ENCODE results near the gene FAM219B. TPM values are rescaled to one million over a fixed set of nuclear protein-coding genes. Genes with fewer than 3 reads are reported as not detected.

FAM219B gene
- total RNA-seq, 1 experiment from 2014 or later = 64.3 TPM

GRCh38 chr15:74869372-74869725 is 37.3 kb downstream of the FAM219B start (continued):
- TF ChIP-seq EZH2phosphoT487 (IDR thresholded peaks at IDR 0.05; ENCODE audit: borderline replicate concordance) (no peak), ZBTB33 (IDR thresholded peaks at IDR 0.05; ENCODE audit: extremely low read depth, insufficient replicate concordance, low read length) (no peak), TCF7L2 (IDR thresholded peaks at IDR 0.05; ENCODE audit: borderline replicate concordance, extremely low read depth, insufficient read depth, insufficient read length) (no peak), FOSL1 (IDR thresholded peaks at IDR 0.05; ENCODE audit: low read depth) (no peak)
- TF ChIP-seq, protein P1, sequence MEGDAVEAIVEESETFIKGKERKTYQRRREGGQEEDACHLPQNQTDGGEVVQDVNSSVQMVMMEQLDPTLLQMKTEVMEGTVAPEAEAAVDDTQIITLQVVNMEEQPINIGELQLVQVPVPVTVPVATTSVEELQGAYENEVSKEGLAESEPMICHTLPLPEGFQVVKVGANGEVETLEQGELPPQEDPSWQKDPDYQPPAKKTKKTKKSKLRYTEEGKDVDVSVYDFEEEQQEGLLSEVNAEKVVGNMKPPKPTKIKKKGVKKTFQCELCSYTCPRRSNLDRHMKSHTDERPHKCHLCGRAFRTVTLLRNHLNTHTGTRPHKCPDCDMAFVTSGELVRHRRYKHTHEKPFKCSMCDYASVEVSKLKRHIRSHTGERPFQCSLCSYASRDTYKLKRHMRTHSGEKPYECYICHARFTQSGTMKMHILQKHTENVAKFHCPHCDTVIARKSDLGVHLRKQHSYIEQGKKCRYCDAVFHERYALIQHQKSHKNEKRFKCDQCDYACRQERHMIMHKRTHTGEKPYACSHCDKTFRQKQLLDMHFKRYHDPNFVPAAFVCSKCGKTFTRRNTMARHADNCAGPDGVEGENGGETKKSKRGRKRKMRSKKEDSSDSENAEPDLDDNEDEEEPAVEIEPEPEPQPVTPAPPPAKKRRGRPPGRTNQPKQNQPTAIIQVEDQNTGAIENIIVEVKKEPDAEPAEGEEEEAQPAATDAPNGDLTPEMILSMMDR (IDR thresholded peaks at IDR 0.05 in 2 of 3, conservative IDR thresholded peaks at IDR 0.05 in 1 of 3; ENCODE audit: borderline replicate concordance in 1 of 3, insufficient read depth in 1 of 3, low read depth in 2 of 3, low read length in 2 of 3) = no peak

- H3K27me3 ChIP-seq (ENCODE audit: insufficient read depth, low read length) = no peaks in the 10 kb centered on the region
- ChIA-PET POLR2A (no interaction called here), CTCF (no interaction called here), RAD21 (ENCODE audit: low non-redundant PET in 1 of 2, low total read pairs in 2 of 2, uncharacterized antibody in 2 of 2, unreplicated experiment in 2 of 2) (no interaction called here)
- intact Hi-C loops (cut with micrococcal nuclease) = no loop called here
- no peaks in the 10 kb centered on the region for H4K20me1 ChIP-seq (ENCODE audit: insufficient read depth)
- BruUV-seq (replicated peaks) = no TSS peak
- H3K79me2 ChIP-seq (ENCODE audit: insufficient read depth, low read length) = peaks cover 84% of the 10 kb centered on the region
- H3K36me3 ChIP-seq (ENCODE audit: control insufficient read depth in 1 of 2, insufficient read depth in 2 of 2, low read length in 2 of 2) = peaks cover 0 to 8% of the 10 kb centered on the region in 2 experiments; a peak in 1 of 4 replicates
- no peak for ATAC-seq
- no peaks in the 10 kb centered on the region for H3K9me3 ChIP-seq (ENCODE audit: control insufficient read depth in 1 of 2, insufficient read depth in 1 of 2, low read depth in 1 of 2, low read length in 2 of 2)
- H2AFZ ChIP-seq (ENCODE audit: low read depth, low read length, poor library complexity, severe bottlenecking) = no peak overlapping the region
- H3K27ac ChIP-seq (ENCODE audit: low read depth, low read length) = no peak overlapping the region
- H3K9ac ChIP-seq (ENCODE audit: low read length) = no peak overlapping the region
- DNase-seq (ENCODE audit: low read depth, low spot score) = no peak
- H3K4me3 ChIP-seq (replicated peaks in 1 of 2; ENCODE audit: low read depth in 1 of 2, low read length in 2 of 2) = no peak overlapping the region
- H3K4me2 ChIP-seq (ENCODE audit: low read length) = no peak overlapping the region
- TF ChIP-seq ZNF274 (IDR thresholded peaks at IDR 0.05; ENCODE audit: low read depth, low read length) (no peak), RAD21 (IDR thresholded peaks at IDR 0.05; ENCODE audit: low read depth) (no peak), SIN3A (IDR thresholded peaks at IDR 0.05; ENCODE audit: low read depth) (no peak), ELF1 (IDR thresholded peaks at IDR 0.05; ENCODE audit: borderline replicate concordance, low read depth) (no peak), POLR2A (IDR thresholded peaks at IDR 0.05; ENCODE audit: borderline replicate concordance, extremely low read depth, insufficient read depth, insufficient read length) (no peak), SRF (IDR thresholded peaks at IDR 0.05; ENCODE audit: low read depth) (no peak), ZFX (IDR thresholded peaks at IDR 0.05) (no peak)
- H3K4me1 ChIP-seq (ENCODE audit: control insufficient read depth in 1 of 2, insufficient read depth in 2 of 2, low read length in 2 of 2) = peaks cover 18 to 63% of the 10 kb centered on the region in 2 experiments
- no peaks in the 10 kb centered on the region for H3K9me2 ChIP-seq (ENCODE audit: insufficient read depth)
Observed at GRCh38 chr15:74868059-74868458, 38.6 kb downstream of the FAM219B start.

Data from HCT116 (cell line).